Right ventricle myocardium inferior (tissue), 1 donor: ENCODE measurements around the gene RAP2C. TPM values are rescaled to one million over a fixed set of nuclear protein-coding genes. Genes with fewer than 3 reads are reported as not detected.

ENCODE experiments used
- ATAC-seq: fragments of 200-7000 bp; cut with Tn5 transposase; one replicate; pipeline ENCODE4 v1.9.1; 2020; ENCODE audit warnings: mild to moderate bottlenecking, moderate library complexity
- DNase-seq: peaks from one replicate; pipeline ENCODE4 v3.0.0; 2021; ENCODE audit errors: missing footprints
- intact Hi-C: fragments of 100-400 bp; cut with DNase I; formaldehyde crosslinking; loops from one replicate; pipeline ENCODE4 v1.11.0; 2022
- long read RNA-seq: library from polyadenylated mRNA; unstranded; transcript quantifications from one replicate; pipeline ENCODE4 v2.0.0, GENCODE V29; 2021
- total RNA-seq: library from RNA; stranded (reverse); fragmentation: NEBNext Ultra II Directional; extraction: Animal tissue kit (Norgen Biotek cat#: 25700); gene quantifications from one replicate; pipeline ENCODE4 v1.2.1, GENCODE V29; 2021
- donor health status: DM: no; HTN: yes; CAD: no; lungs with severe emphysema.

RAP2C gene
- 17.3 TPM for total RNA-seq
- long read RNA-seq, partial matches to known transcripts, result 2 of 8 reads
- long read RNA-seq, other reads (novel, unspliced or antisense), result 6 of 8 reads

GRCh38 chrX:132219343-132219768 lies at the start of gene RAP2C:
RAP2C (minus strand) TSS chrX:132219447; CDS start chrX:132217268, 2,179 bp downstream.
- DNase-seq (peak; percentile 86), ATAC-seq (peak; percentile 88)
- intact Hi-C loops, result loop anchor here (2.0 kb wide), 2 partner anchors 17 to 49 kb away; no protein-coding TSS in a partner anchor

- DNase-seq, result no peak
- intact Hi-C loops, result no loop called here
Observed at GRCh38 chrX:132267392-132267791, 48.1 kb upstream of the RAP2C start.

GRCh38 chrX:132266583-132267355 lies 47.5 kb upstream of the RAP2C start:
- intact Hi-C loops, result no loop called here
- ATAC-seq (no peak), DNase-seq (no peak)

More at GRCh38 chrX:132267392-132267791, 48.1 kb upstream of the RAP2C start:
- no peak for ATAC-seq

- intact Hi-C loops, result no loop called here
- DNase-seq (no peak), ATAC-seq (no peak)
Observed at GRCh38 chrX:132263127-132263526, 43.9 kb upstream of the RAP2C start.

- intact Hi-C loops, result no loop called here
Observed at GRCh38 chrX:132258509-132258908, 39.3 kb upstream of the RAP2C start.

GRCh38 chrX:132257116-132257515 lies 37.9 kb upstream of the RAP2C start:
- intact Hi-C loops, result no loop called here
- ATAC-seq (no peak), DNase-seq (no peak)

More at GRCh38 chrX:132258509-132258908, 39.3 kb upstream of the RAP2C start:
- DNase-seq (no peak), ATAC-seq (no peak)

GRCh38 chrX:132236121-132236520 lies 16.9 kb upstream of the RAP2C start:
- ATAC-seq (no peak), DNase-seq (no peak)
- intact Hi-C loops, result no loop called here

GRCh38 chrX:132235488-132235887 lies 16.2 kb upstream of the RAP2C start:
- intact Hi-C loops, result no loop called here
- ATAC-seq (no peak), DNase-seq (no peak)

- intact Hi-C loops, result no loop called here
- ATAC-seq (no peak), DNase-seq (no peak)
Observed at GRCh38 chrX:132231587-132231986, 12.3 kb upstream of the RAP2C start.

GRCh38 chrX:132227383-132228112 lies 8.3 kb upstream of the RAP2C start:
- intact Hi-C loops, result loop anchor here (5.0 to 10.0 kb wide), 2 partner anchors 65 to 387 kb away; no protein-coding TSS in a partner anchor
- ATAC-seq, result no peak
- DNase-seq, result no peak

GRCh38 chrX:132226169-132226568 lies 6.9 kb upstream of the RAP2C start:
- ATAC-seq, result no peak
- intact Hi-C loops, result loop anchor here (5.0 to 10.0 kb wide), 2 partner anchors 66 to 389 kb away; no protein-coding TSS in a partner anchor
- DNase-seq, result no peak

GRCh38 chrX:132218100-132218812 lies 991 bp downstream of the RAP2C start:
- intact Hi-C loops, result loop anchor here (2.0 kb wide), 2 partner anchors 15 to 47 kb away; no protein-coding TSS in a partner anchor
- peak; percentile 83 for DNase-seq
- ATAC-seq, result peak; percentile 93

- peak; percentile 74 for ATAC-seq
- intact Hi-C loops, result loop anchor here (2.0 kb wide), 2 partner anchors 15 to 47 kb away; no protein-coding TSS in a partner anchor
- peak; percentile 77 for DNase-seq
Observed at GRCh38 chrX:132217203-132218073, 1.8 kb downstream of the RAP2C start.

- ATAC-seq, result no peak
- no peak for DNase-seq
- intact Hi-C loops, result no loop called here
Observed at GRCh38 chrX:132216806-132217202, 2.4 kb downstream of the RAP2C start.

GRCh38 chrX:132216283-132216682 lies 3.0 kb downstream of the RAP2C start:
- no peak for ATAC-seq
- no peak for DNase-seq
- intact Hi-C loops, result no loop called here

GRCh38 chrX:132214518-132214917 lies 4.7 kb downstream of the RAP2C start:
- intact Hi-C loops, result no loop called here
- DNase-seq (no peak), ATAC-seq (no peak)

GRCh38 chrX:132209527-132209926 lies 9.7 kb downstream of the RAP2C start:
- intact Hi-C loops, result no loop called here
- ATAC-seq, result no peak
- DNase-seq, result no peak

- ATAC-seq (no peak), DNase-seq (no peak)
- intact Hi-C loops, result no loop called here
Observed at GRCh38 chrX:132208422-132208821, 10.8 kb downstream of the RAP2C start.
